ENCODE data around the gene LRRC8A.
A peak's percentile ranks its signal among the peaks of the same experiment; 100 is the strongest.
"Not testable (repeated sequence)": the region's sequence is repeated elsewhere in the genome, so short reads cannot be mapped to it uniquely, and the experiment has no call there.

The LRRC8A gene

DNA sequence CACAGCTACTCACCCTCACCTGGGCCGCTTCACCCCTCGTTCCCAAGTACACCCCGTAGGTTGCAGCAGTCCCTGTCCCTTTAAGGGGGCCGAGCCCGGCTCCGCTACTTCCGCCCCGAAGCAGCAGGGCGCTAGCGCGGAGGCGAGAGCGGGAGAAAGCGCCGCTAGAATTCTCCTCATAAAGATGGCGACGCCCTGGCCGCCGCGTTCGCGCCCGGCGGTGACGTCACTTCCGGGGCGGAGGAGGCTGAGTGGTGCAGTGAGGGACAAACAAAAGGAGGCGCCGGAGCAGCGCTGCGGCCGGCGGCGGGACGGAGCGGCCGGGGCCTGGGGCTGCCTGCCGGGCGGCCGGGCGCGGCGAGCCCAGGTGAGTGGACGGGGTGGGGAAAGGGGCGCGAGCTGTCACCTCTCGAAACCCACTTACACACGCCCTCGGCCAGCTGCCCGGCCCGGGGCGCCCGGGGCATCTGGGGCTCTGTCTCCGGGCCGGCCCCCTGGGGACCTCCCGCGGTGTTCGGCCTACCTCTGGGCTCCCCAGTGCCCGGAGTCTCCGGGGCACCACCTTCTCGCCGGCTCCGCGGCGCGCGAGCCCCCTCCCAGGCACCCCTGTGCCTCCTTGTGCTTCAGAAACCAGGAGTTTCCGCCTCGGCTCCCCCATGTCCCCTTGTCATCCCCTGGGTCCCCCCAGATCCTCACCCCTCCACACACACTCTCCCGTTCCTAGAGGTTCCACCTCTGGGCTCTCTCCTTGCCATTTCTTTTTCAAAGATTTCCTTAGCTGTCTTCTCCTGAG, at the start of gene LRRC8A, which contains the start of gene KYAT1:
TSS of gene LRRC8A (plus strand) at position 250 of the 793 bp plus-strand sequence. CDS start 25,032 bp downstream, outside the sequence.
TSS of gene KYAT1 (minus strand) at position 67 of the 793 bp plus-strand sequence. CDS start 36,545 bp downstream, outside the sequence.
- peak; percentile 94 to 99 (median 96) for DNase-seq (ENCODE audit: low read depth in 4 of 4, low spot score in 1 of 4)

DNA sequence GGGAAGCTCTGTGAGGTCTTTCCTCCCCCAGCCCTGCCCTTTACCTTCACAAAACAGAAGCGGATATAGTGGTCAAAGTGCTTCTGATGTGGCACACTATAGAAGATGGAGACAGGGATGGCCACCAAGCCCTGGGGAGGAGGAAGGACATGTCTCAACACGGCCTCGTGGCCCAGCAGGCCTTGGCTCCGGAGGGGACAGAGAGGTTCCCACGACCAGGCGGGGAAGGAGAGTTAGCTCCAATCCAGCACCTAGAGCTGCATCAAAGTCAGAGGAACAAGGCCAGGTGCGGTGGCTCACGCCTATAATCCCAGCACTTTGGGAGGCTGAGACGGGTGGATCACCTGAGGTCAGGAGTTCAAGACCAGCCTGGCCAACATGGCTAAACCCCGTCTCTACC, 48.2 kb upstream of the LRRC8A start:
- no peak for DNase-seq (ENCODE audit: low read depth in 4 of 4, low spot score in 1 of 4)

DNA sequence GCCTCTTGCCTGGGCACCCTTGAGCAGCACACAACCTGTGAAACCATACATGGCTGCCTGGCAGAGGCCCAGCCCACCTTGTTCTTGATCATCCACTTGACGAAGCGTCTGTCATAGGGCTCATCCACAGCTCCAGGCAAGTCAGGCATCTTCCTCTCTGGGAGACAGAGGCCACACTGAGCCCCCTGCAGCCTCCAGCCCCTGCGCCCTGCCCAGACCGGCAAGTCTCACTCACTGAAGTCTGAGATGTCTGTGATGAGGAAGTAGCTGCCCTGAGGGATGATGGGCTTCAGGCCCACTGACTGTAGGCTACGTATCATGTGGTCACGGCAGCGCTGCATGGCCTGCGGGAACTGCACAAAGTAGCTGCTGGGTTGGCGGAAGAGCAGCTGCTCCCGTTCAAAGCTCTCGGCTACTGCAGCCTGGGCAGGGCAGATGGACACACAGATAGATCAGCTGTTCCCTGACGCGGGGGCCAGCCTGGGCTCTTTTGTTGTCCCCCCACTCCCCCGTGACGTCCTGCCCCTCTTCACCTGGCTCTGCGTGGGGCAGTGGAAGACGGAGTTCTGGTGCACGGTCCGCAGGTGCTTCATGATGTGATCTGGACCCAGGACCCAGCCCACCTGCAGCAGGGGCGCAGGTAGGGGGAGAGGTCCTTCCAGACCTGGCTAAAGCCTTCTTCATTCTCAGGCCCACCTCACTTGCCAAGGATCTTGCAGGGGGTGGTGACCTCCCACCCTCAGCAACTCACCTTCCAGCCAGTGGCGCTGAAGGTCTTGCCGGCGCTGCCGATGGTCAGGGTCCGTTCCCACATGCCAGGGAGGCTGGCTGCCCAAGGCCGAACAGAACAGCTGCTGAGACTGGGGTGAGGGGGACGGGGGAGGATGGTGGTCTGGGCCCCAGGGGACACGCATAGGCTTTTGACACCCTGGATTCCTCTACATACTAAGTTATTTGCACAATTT, 46.4 kb upstream of the LRRC8A start:
- DNase-seq (ENCODE audit: low read depth in 4 of 4, low spot score in 1 of 4), result no peak

DNA sequence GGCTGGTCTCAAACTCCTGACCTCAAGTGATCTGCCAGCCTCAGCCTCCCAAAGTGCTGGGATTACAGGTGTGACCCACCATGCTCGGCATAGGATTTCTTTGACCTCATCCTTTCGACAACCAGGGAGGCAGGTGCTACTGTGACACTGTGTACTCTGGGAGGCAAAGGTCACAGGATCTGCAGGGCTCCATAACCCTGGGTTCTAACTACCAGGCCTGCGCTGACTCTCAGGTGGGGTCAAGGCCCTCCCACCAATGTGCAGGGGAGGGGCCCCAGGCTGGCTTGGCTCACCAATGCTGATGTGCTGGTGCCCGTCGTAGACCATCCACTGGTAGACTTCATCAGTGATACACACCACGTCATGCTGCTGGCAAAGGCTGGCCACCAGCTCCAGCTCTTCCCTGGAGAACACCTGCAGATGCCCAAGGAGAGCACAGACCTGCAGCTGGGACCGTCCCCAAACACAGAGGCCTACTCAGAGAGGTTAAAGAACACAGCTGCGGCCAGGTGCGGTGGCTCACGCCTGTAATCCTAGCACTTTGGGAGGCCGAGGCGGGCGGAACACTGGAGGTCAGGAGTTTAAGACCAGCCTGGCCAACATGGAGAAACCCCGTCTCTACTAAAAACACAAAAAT, 45.3 kb upstream of the LRRC8A start:
- no peak for DNase-seq (ENCODE audit: low read depth in 4 of 4, low spot score in 1 of 4)

GRCh38 chr9:128838338-128838737, 43.6 kb upstream of the LRRC8A start:
- DNase-seq (ENCODE audit: low read depth in 4 of 4, low spot score in 1 of 4), result no peak

GRCh38 chr9:128840524-128840923, 41.4 kb upstream of the LRRC8A start:
- DNase-seq (ENCODE audit: low read depth in 4 of 4, low spot score in 1 of 4), result no peak

- DNase-seq (ENCODE audit: low read depth in 4 of 4, low spot score in 1 of 4), result no peak
Measured at GRCh38 chr9:128841694-128842492, 40.0 kb upstream of the LRRC8A start.

- DNase-seq (ENCODE audit: low read depth in 4 of 4, low spot score in 1 of 4), result not testable (repeated sequence)
Measured at GRCh38 chr9:128843171-128843570, 38.8 kb upstream of the LRRC8A start.

DNA sequence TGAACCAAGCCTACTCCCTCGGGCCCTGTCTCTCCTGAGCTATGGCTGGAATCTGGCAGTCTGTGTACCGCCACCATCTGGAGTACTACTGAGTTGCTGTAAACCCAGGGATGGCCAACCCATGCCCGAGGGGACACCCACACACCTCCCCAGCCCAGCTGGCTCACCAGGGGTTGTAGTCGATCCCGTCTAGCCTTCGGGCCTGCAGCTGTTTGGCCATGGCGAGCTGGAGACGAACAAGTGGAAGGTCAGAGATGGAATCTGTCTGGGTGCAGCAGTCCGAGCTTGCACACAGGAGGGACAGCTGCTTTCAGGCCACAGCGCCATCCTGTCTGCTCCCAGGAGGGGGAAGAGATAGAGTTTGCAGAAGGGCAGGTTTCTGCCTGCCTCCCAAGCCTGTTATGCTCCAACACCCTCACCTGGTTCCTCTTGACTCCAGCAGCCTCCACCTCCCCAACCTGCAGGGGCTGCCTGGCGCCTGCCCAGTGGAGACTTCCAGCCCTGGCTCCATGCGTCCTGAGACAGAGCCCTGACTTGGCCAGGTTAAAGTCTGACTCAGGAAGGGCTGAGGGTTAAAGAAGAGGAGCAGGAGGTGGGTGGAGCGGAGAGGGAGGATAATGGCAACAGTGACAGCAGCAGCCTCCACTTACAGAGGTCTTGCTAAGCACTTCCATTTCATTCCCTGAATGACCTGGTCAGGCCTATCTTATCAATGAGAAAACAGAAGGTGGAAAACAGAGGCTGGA, 36.6 kb upstream of the LRRC8A start:
- DNase-seq (ENCODE audit: low read depth in 4 of 4, low spot score in 1 of 4), result no peak

DNA sequence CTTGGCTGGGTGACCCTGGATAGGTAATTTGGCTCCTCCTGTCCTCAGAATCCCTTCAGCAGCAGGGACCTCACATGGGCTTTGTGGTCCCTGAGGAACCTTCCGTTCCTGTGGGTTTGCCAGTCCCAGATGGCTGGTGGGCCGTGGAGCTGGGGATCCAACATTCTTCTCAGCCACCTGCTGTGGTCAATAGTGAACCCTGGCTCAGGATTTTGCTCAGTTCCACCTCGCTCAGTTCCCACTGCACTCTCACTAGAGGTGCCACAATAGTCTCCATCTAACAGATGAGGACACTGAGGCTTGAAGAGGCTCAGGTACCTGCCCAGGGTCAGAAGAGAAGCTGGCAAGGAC, 35.3 kb upstream of the LRRC8A start:
- no peak for DNase-seq (ENCODE audit: low read depth in 4 of 4, low spot score in 1 of 4)

DNA sequence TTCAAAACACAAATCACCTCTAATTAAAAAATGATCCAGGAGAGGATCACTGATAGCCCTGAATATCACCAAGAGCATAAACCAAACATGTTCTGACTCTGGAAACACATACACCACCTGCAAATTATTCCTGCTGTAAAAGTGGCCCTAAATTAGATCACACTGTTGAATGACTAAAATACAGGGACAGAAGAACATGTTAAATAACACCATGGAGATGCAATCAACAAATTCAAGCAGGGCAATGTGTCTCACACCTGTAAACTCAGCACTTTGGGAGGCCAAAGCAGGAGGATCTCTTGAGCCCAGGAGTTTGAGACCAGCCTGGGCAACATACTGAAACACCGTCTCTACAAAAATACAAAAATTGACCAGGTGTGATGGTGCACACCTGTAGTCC, 34.1 kb upstream of the LRRC8A start:
- no peak for DNase-seq (ENCODE audit: low read depth in 4 of 4, low spot score in 1 of 4)

DNA sequence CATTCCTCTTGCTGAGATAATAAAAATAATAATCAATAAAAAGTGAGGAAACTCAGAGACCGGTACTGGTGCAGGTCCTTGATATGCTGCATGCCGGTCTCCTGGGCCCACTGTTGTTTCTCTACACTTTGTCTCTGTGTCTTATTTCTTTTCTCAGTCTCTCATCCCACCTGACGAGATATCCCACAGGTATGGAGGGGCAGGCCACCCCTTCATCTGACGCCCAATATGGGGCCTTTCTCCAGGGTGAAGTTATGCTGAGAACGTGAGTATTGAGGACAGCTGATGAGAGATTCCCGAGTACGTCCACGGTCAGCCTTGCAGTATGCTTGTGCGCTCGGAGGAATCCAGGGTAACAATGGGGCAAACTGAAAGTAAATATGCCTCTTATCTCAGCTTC, 30.9 kb upstream of the LRRC8A start:
- DNase-seq (ENCODE audit: low read depth in 4 of 4, low spot score in 1 of 4), result not testable (repeated sequence)

GRCh38 chr9:128851779-128852600, 29.9 kb upstream of the LRRC8A start:
- not testable (repeated sequence) for DNase-seq (ENCODE audit: low read depth in 4 of 4, low spot score in 1 of 4)

GRCh38 chr9:128852646-128853045, 29.3 kb upstream of the LRRC8A start:
- DNase-seq (ENCODE audit: low read depth in 4 of 4, low spot score in 1 of 4), result not testable (repeated sequence)

GRCh38 chr9:128854454-128854853, 27.5 kb upstream of the LRRC8A start:
- DNase-seq (ENCODE audit: low read depth in 4 of 4, low spot score in 1 of 4), result not testable (repeated sequence)

DNA sequence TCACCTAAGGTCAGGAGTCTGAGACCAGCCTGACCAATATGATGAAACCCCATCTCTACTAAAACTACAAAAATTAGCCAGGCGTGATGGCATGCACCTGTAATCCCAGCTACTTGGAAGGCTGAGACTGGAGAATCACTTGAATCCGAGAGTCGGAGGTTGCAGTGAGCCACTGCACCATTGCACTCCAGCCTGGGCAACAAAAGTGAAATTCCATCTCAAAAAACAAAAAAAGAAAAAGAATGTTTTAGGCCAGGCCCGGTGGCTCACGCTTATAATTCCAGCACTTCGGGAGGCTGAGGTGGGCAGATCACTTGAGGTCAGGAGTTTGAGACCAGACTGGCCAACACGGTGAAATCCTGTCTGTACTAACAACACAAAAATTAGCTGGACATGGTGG, 23.5 kb upstream of the LRRC8A start:
- not testable (repeated sequence) for DNase-seq (ENCODE audit: low read depth in 4 of 4, low spot score in 1 of 4)

DNA sequence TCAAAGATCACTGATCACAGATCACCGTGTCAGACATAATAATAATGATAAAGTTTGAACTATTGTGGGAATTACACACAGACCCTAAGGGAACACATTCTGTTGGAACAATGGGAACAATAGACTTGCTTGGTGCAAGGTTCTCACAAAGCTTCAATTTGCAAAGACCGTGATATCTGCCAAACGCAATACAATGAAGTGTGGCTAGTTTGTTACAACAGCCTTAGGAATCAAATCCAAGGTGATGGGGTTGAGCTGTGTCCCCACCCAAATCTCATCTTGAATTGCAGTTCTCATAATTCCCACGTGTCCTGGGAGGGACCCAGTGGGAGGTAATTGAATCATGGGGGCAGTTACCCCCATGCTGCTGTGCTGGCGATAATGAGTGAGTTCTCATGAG, 21.0 kb upstream of the LRRC8A start:
- no peak for DNase-seq (ENCODE audit: low read depth in 4 of 4, low spot score in 1 of 4)

DNA sequence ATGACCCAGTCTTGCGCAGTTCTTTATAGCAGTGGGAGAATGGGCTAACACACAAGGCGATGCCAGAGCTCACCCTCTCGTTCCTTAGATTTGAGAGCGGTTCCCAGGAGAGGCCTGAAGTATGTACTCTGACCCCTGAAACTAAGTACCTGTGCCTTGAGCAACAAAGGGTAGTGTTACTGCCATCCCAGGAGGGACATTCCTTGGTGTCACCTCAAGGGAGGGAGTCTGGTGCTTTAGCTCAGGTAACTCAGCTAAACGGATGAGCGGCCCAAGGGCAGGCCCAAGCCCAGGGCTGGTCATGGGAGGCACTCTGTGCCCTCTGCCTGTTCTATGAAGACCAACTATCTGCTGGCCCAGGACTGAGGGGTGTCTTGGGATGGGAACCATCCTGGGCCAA, 20.4 kb upstream of the LRRC8A start:
- no peak for DNase-seq (ENCODE audit: low read depth in 4 of 4, low spot score in 1 of 4)

DNA sequence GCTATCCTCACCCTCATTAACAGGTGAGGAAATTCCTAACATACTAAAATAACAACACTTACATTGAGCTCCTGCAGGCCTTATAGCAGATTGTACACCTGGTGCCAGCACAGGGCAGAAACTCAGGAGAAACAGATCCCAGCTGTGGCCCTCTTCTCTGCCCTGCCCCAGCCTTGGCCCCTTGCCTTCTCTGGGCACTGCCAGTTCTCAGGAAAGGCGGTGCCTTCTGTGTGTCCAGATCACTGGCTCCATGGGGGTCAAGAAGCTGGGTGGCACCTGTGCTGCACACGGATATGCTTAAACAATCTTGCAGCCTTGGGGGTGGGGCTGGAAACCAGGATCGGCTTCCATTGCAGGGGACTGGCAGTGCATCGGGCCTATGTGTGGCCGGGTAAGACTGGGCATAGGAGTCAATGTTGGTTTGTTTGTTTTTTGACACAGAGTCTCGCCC, 19.5 kb upstream of the LRRC8A start:
- no peak for DNase-seq (ENCODE audit: low read depth in 4 of 4, low spot score in 1 of 4)

All from stimulated activated CD4-positive, alpha-beta T cell treated with anti-CD3 and anti-CD28 coated beads, Interleukin-1b, Interleukin-23, amount 100 ng/mL, for 24 hours (primary cell).